ENCODE measurements around the gene ARHGEF7. TPM values are rescaled to one million over a fixed set of nuclear protein-coding genes. Genes with fewer than 3 reads are reported as not detected.

The ARHGEF7 gene
- total and polyA plus RNA-seq, 5 donors from 2014 or later, result 7.1 to 84.9 (median 9.8) TPM

- H3K9me3 Mint-ChIP-seq, result peaks cover 0 to 4% (median 0%) of the 10 kb centered on the region in 7 donors
- H3K27ac ChIP-seq (ENCODE audit: insufficient read depth, low read length, poor library complexity, severe bottlenecking), result no peak overlapping the region
- no peak for DNase-seq
- H3K36me3 ChIP-seq (ENCODE audit: control insufficient read depth, insufficient read depth, low read length), result no peaks in the 10 kb centered on the region
- H3K4me1 ChIP-seq (ENCODE audit: control insufficient read depth, insufficient read depth, low read length, poor library complexity, severe bottlenecking), result peaks cover 16% of the 10 kb centered on the region
- no peak overlapping the region for H3K27ac Mint-ChIP-seq
- H3K9me3 ChIP-seq (ENCODE audit: control insufficient read depth in 2 of 2, low read length in 2 of 2), result no peaks in the 10 kb centered on the region
- no peak for ATAC-seq (ENCODE audit: low read depth in 2 of 2)
- H3K4me3 ChIP-seq (ENCODE audit: low read depth, low read length), result no peak overlapping the region
- H3K4me1 Mint-ChIP-seq, result peaks cover 0 to 18% (median 10%) of the 10 kb centered on the region in 4 donors
- H3K36me3 Mint-ChIP-seq, result no peaks in the 10 kb centered on the region
- H3K4me3 Mint-ChIP-seq, result no peak overlapping the region
- H3K27me3 Mint-ChIP-seq, result peaks cover 64% of the 10 kb centered on the region
- H3K27me3 ChIP-seq (ENCODE audit: control insufficient read depth, insufficient read depth, low read length), result peaks cover 45% of the 10 kb centered on the region
Measured at GRCh38 chr13:111112196-111112595, 2.9 kb upstream of the ARHGEF7 start.

DNA sequence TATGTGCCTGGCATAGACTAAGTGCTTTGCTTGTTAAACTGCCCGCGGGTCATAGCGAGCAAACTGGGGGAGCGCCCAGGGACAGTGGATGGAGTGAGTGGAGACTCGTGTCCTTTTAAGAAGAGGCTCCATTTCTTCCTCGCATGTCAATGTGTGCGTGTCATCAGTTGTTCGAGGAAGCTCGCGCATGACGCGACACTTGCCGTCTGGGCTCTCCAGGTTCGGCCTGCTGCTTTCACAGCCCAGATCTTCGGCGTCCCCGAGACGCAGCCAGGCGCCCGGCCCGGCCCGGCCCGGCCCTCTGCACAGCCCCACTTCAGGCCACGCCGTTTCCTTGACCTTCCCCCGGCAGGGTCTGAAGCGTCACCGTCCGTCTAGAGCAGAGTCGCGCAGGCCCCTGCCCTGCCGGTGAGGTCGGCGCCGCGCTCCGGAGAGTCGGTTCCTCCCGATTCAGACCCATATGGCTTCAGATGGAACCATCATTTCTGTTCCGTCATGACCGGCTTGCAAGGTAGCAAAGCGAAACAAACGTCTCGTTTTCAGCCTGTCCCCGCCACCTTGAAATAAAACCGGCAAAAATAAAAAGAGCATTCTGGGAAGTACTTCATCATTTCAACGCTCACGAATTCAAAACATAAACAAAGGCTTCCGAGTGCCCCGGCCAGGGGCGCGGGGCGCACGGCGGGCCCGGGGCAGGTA is 599 bp upstream of the ARHGEF7 start:
- peak overlapping the region; percentile 79 to 86 (median 84) for H3K4me3 Mint-ChIP-seq
- H3K27ac ChIP-seq (ENCODE audit: insufficient read depth, low read length, poor library complexity, severe bottlenecking), result no peak overlapping the region
- peaks cover 0 to 4% (median 0%) of the 10 kb centered on the region in 7 donors for H3K9me3 Mint-ChIP-seq
- no peaks in the 10 kb centered on the region for H3K36me3 ChIP-seq (ENCODE audit: control insufficient read depth, insufficient read depth, low read length)
- H3K4me3 ChIP-seq (ENCODE audit: low read depth, low read length), result peak overlapping the region; percentile 65
- no peak overlapping the region for H3K27ac Mint-ChIP-seq
- H3K9me3 ChIP-seq (ENCODE audit: control insufficient read depth in 2 of 2, low read length in 2 of 2), result no peaks in the 10 kb centered on the region
- ATAC-seq (ENCODE audit: low read depth in 2 of 2), result peak; percentile 28 to 44
- peaks cover 81% of the 10 kb centered on the region for H3K27me3 Mint-ChIP-seq
- H3K27me3 ChIP-seq (ENCODE audit: control insufficient read depth, insufficient read depth, low read length), result peaks cover 61% of the 10 kb centered on the region
- DNase-seq, result peak in 2 of 3 donors; percentile 17 to 37
- H3K36me3 Mint-ChIP-seq, result no peaks in the 10 kb centered on the region
- H3K4me1 ChIP-seq (ENCODE audit: control insufficient read depth, insufficient read depth, low read length, poor library complexity, severe bottlenecking), result peaks cover 16% of the 10 kb centered on the region
- H3K4me1 Mint-ChIP-seq, result peaks cover 0 to 20% (median 10%) of the 10 kb centered on the region in 4 donors

- no peak for ATAC-seq (ENCODE audit: low read depth in 2 of 2)
- H3K27me3 Mint-ChIP-seq, result peaks cover 83% of the 10 kb centered on the region
- peaks cover 0 to 20% (median 10%) of the 10 kb centered on the region in 4 donors for H3K4me1 Mint-ChIP-seq
- peaks cover 16% of the 10 kb centered on the region for H3K4me1 ChIP-seq (ENCODE audit: control insufficient read depth, insufficient read depth, low read length, poor library complexity, severe bottlenecking)
- peaks cover 57% of the 10 kb centered on the region for H3K27me3 ChIP-seq (ENCODE audit: control insufficient read depth, insufficient read depth, low read length)
- no peak overlapping the region for H3K27ac ChIP-seq (ENCODE audit: insufficient read depth, low read length, poor library complexity, severe bottlenecking)
- no peak for DNase-seq
- peaks cover 0 to 6% (median 0%) of the 10 kb centered on the region in 7 donors for H3K9me3 Mint-ChIP-seq
- H3K9me3 ChIP-seq (ENCODE audit: control insufficient read depth in 2 of 2, low read length in 2 of 2), result no peaks in the 10 kb centered on the region
- peak overlapping the region; percentile 77 to 89 (median 84) for H3K4me3 Mint-ChIP-seq
- H3K36me3 Mint-ChIP-seq, result no peaks in the 10 kb centered on the region
- no peaks in the 10 kb centered on the region for H3K36me3 ChIP-seq (ENCODE audit: control insufficient read depth, insufficient read depth, low read length)
- H3K27ac Mint-ChIP-seq, result no peak overlapping the region
- peak overlapping the region; percentile 31 for H3K4me3 ChIP-seq (ENCODE audit: low read depth, low read length)
Measured at GRCh38 chr13:111115965-111116521, 933 bp downstream of the ARHGEF7 start.

GRCh38 chr13:111116856-111117255 is 1.7 kb downstream of the ARHGEF7 start:
- H3K4me1 Mint-ChIP-seq, result peaks cover 0 to 20% (median 10%) of the 10 kb centered on the region in 4 donors
- Histone ChIP-seq H3K36me3 (ENCODE audit: control insufficient read depth, insufficient read depth, low read length) (no peaks in the 10 kb centered on the region), H3K27ac (ENCODE audit: insufficient read depth, low read length, poor library complexity, severe bottlenecking) (no peak overlapping the region), H3K9me3 (ENCODE audit: control insufficient read depth in 2 of 2, low read length in 2 of 2) (no peaks in the 10 kb centered on the region), H3K4me3 (ENCODE audit: low read depth, low read length) (no peak overlapping the region), H3K27me3 (ENCODE audit: control insufficient read depth, insufficient read depth, low read length) (peaks cover 55% of the 10 kb centered on the region), H3K4me1 (ENCODE audit: control insufficient read depth, insufficient read depth, low read length, poor library complexity, severe bottlenecking) (peaks cover 16% of the 10 kb centered on the region)
- no peak for ATAC-seq (ENCODE audit: low read depth in 2 of 2)
- no peaks in the 10 kb centered on the region for H3K36me3 Mint-ChIP-seq
- peak overlapping the region in 1 of 4 donors; percentile 43 for H3K4me3 Mint-ChIP-seq
- H3K27ac Mint-ChIP-seq, result no peak overlapping the region
- H3K27me3 Mint-ChIP-seq, result peaks cover 82% of the 10 kb centered on the region
- peaks cover 0 to 6% (median 0%) of the 10 kb centered on the region in 7 donors for H3K9me3 Mint-ChIP-seq
- no peak for DNase-seq

DNA sequence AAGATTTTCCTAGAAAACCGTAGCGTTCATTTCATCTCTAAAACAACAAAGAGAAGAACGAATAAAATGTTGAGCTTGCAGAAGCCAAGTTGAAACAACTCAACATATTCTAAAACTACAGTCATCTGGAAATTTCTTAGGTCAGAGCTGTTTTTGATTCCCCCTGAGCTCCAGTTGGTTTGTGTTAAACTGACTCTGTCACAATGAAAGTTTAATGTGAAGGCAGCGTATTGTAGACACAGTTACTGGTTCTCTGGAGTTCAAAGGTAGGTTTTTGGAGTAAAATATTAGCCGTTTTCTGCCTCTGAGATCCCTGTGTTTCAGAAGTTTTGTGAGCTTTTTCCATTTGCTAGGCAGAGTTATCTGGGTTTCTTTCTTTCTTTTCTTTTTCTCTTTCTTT is 2.2 kb downstream of the ARHGEF7 start:
- peak overlapping the region in 1 of 4 donors; percentile 43 for H3K4me3 Mint-ChIP-seq
- H3K4me1 Mint-ChIP-seq, result peaks cover 0 to 20% (median 10%) of the 10 kb centered on the region in 4 donors
- no peak for ATAC-seq (ENCODE audit: low read depth in 2 of 2)
- peaks cover 0 to 6% (median 0%) of the 10 kb centered on the region in 7 donors for H3K9me3 Mint-ChIP-seq
- no peak overlapping the region for H3K27ac Mint-ChIP-seq
- DNase-seq, result no peak
- no peak overlapping the region for H3K27ac ChIP-seq (ENCODE audit: insufficient read depth, low read length, poor library complexity, severe bottlenecking)
- H3K4me3 ChIP-seq (ENCODE audit: low read depth, low read length), result no peak overlapping the region
- H3K4me1 ChIP-seq (ENCODE audit: control insufficient read depth, insufficient read depth, low read length, poor library complexity, severe bottlenecking), result peaks cover 16% of the 10 kb centered on the region
- H3K9me3 ChIP-seq (ENCODE audit: control insufficient read depth in 2 of 2, low read length in 2 of 2), result no peaks in the 10 kb centered on the region
- no peaks in the 10 kb centered on the region for H3K36me3 ChIP-seq (ENCODE audit: control insufficient read depth, insufficient read depth, low read length)
- H3K27me3 ChIP-seq (ENCODE audit: control insufficient read depth, insufficient read depth, low read length), result peaks cover 52% of the 10 kb centered on the region
- no peaks in the 10 kb centered on the region for H3K36me3 Mint-ChIP-seq
- peaks cover 80% of the 10 kb centered on the region for H3K27me3 Mint-ChIP-seq

GRCh38 chr13:111117961-111118360 is 2.9 kb downstream of the ARHGEF7 start:
- Histone ChIP-seq H3K36me3 (ENCODE audit: control insufficient read depth, insufficient read depth, low read length) (no peaks in the 10 kb centered on the region), H3K4me1 (ENCODE audit: control insufficient read depth, insufficient read depth, low read length, poor library complexity, severe bottlenecking) (peaks cover 16% of the 10 kb centered on the region), H3K27ac (ENCODE audit: insufficient read depth, low read length, poor library complexity, severe bottlenecking) (no peak overlapping the region), H3K4me3 (ENCODE audit: low read depth, low read length) (no peak overlapping the region), H3K27me3 (ENCODE audit: control insufficient read depth, insufficient read depth, low read length) (peaks cover 46% of the 10 kb centered on the region), H3K9me3 (ENCODE audit: control insufficient read depth in 2 of 2, low read length in 2 of 2) (no peaks in the 10 kb centered on the region)
- peaks cover 0 to 6% (median 0%) of the 10 kb centered on the region in 7 donors for H3K9me3 Mint-ChIP-seq
- no peak overlapping the region for H3K27ac Mint-ChIP-seq
- no peaks in the 10 kb centered on the region for H3K36me3 Mint-ChIP-seq
- DNase-seq, result no peak
- no peak for ATAC-seq (ENCODE audit: low read depth in 2 of 2)
- peak overlapping the region in 1 of 4 donors; percentile 89 for H3K4me3 Mint-ChIP-seq
- H3K27me3 Mint-ChIP-seq, result peaks cover 74% of the 10 kb centered on the region
- peaks cover 0 to 20% (median 10%) of the 10 kb centered on the region in 4 donors for H3K4me1 Mint-ChIP-seq

- Mint-ChIP-seq H3K36me3 (no peaks in the 10 kb centered on the region), H3K27ac (no peak overlapping the region), H3K4me3 (no peak overlapping the region), H3K27me3 (peaks cover 65% of the 10 kb centered on the region), H3K9me3 (peaks cover 0 to 5% (median 0%) of the 10 kb centered on the region in 7 donors), H3K4me1 (peaks cover 0 to 17% (median 10%) of the 10 kb centered on the region in 4 donors)
- Histone ChIP-seq H3K9me3 (ENCODE audit: control insufficient read depth in 2 of 2, low read length in 2 of 2) (no peaks in the 10 kb centered on the region), H3K27ac (ENCODE audit: insufficient read depth, low read length, poor library complexity, severe bottlenecking) (no peak overlapping the region), H3K4me3 (ENCODE audit: low read depth, low read length) (no peak overlapping the region), H3K4me1 (ENCODE audit: control insufficient read depth, insufficient read depth, low read length, poor library complexity, severe bottlenecking) (peaks cover 13% of the 10 kb centered on the region), H3K36me3 (ENCODE audit: control insufficient read depth, insufficient read depth, low read length) (no peaks in the 10 kb centered on the region), H3K27me3 (ENCODE audit: control insufficient read depth, insufficient read depth, low read length) (peaks cover 36% of the 10 kb centered on the region)
- ATAC-seq (ENCODE audit: low read depth in 2 of 2), result no peak
- DNase-seq, result no peak
Measured at GRCh38 chr13:111118898-111119607, 3.9 kb downstream of the ARHGEF7 start.
